GM10266 (cell line): ENCODE measurements around the gene KCNJ16.

Experiments
- DNase-seq: peaks from one replicate; pipeline ENCODE4 v3.0.0; 2012; ENCODE audit errors: extremely low spot score
- TF ChIP-seq, protein P1 (sequence below): IDR thresholded peaks from 2 replicates; pipeline ENCODE4 v1.5.1; 2012; ENCODE audit warnings: mild to moderate bottlenecking, low read depth; ENCODE audit not compliant: control insufficient read depth, insufficient read depth; ENCODE audit errors: missing control alignments

The KCNJ16 gene

DNA sequence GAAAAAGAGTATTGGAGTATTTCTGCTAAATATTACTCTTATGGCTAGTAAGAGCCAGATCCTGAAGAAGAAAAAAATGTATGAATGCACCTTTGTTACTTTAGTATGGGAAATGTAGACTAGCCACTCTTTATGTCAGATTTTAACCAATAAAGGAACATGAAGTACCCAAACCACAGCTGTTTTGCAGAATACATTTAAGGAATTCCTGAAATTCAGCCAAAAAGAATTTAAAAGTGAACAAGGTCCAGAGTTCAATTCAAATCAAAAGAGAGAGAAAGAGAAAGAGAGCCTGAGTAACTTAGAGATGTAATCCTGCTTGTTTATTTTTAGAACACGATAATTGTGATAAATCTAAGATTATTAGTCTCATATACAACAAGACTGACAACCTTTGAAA lies 1.2 kb downstream of the KCNJ16 start:
- TF ChIP-seq, protein P1, sequence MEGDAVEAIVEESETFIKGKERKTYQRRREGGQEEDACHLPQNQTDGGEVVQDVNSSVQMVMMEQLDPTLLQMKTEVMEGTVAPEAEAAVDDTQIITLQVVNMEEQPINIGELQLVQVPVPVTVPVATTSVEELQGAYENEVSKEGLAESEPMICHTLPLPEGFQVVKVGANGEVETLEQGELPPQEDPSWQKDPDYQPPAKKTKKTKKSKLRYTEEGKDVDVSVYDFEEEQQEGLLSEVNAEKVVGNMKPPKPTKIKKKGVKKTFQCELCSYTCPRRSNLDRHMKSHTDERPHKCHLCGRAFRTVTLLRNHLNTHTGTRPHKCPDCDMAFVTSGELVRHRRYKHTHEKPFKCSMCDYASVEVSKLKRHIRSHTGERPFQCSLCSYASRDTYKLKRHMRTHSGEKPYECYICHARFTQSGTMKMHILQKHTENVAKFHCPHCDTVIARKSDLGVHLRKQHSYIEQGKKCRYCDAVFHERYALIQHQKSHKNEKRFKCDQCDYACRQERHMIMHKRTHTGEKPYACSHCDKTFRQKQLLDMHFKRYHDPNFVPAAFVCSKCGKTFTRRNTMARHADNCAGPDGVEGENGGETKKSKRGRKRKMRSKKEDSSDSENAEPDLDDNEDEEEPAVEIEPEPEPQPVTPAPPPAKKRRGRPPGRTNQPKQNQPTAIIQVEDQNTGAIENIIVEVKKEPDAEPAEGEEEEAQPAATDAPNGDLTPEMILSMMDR = no peak
- no peak for DNase-seq

DNA sequence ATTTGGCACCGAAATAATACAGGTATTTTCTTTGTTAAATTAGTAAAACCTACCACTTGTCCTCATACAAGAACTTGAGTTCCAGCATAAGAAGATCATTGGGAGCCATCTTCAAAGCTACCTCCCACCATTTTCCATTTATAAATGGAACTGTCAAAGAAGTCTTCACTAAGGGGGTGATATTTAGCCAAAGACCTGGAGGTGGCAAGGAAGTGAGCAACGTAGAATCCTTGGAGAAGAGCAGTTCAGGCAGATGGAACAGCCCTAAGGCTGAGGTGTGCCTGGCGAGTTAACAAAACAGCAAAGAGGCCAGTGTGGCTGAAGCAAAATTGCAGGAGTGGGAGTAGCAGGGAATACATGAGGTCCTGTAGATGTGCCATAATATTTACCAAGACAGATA lies 1.8 kb downstream of the KCNJ16 start:
- TF ChIP-seq, protein P1 = no peak
- DNase-seq = no peak

DNA sequence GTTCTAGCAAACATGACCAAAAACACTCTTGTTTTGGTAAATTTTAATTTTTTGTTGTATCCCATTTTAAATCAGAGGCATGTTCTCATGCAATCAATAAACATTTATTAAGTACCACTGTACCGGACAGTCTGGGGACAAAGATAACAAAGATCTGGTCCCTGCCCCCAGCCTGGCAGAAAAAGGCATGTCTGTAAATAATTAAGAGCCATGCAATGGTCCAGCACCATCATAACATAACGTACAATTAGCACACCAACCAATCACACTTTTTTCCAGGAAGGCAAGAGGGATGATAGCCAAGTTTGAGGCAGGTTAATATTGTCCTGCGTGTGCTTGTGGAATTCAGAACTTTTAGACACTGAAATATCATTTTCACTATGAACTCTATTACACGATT lies 3.5 kb downstream of the KCNJ16 start:
- TF ChIP-seq, protein P1 = no peak
- no peak for DNase-seq

DNA sequence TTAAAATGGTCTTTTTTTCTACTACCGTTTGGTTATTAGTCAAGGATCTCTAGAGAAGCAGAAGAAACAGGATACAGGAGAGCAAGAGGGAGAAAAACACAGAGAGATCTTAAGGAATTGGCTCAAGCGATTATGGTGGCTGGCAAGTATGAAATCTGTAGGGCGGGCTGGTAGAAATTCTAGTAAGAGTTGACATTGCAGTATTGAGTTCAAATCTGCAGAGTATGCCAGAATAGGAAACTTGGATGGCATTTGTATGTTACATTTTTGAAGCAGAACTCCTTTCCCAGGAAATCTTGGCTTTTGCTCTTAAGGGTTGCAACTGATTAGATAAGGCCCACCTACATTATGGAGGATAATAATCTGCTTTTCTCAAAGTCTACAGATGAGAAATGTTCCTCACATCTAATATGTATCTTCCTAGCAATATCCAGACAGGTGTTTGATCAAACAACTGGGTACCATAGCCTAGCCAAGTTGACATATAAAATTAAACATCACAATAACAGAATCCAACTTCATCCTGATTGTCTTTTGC lies 4.0 kb downstream of the KCNJ16 start:
- DNase-seq = no peak
- TF ChIP-seq, protein P1 = no peak

DNA sequence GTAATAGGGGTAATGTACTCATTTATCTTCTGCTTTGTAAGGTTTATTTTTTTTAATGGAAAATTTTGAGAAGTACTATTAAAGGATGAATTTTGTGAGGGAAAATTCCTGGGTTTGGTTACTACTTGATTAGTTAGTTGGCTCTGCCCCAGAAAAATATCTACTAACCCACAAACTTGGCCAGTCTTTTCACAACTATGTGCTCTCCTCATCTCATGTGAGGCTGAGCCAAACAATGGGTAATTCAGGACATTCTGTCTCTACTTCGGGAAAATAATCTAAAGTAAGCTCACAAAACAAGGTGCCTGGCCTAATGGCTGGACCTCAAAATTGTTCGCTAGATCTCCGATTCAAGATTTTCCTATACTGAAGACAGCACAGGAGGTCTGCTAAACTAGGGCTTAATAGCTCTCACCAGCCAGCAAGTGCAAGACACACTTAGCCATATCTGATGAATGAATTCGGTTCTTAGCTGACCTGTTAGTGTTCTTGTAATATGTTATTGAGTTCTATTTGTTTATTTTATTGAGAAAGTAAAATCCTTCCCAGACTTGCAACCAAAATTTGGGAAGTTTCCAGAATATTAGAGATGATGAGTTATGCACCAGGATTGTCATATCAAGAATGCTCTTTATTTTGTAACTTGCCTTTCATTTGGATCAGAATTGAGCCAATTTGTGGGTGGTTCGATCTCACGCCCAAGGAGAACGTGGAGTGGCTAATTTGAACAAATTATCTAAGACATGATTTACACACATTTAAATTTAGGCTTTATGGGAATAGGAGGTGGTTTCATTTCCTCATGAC lies 5.7 kb downstream of the KCNJ16 start:
- no peak for DNase-seq
- TF ChIP-seq, protein P1 = no peak

DNA sequence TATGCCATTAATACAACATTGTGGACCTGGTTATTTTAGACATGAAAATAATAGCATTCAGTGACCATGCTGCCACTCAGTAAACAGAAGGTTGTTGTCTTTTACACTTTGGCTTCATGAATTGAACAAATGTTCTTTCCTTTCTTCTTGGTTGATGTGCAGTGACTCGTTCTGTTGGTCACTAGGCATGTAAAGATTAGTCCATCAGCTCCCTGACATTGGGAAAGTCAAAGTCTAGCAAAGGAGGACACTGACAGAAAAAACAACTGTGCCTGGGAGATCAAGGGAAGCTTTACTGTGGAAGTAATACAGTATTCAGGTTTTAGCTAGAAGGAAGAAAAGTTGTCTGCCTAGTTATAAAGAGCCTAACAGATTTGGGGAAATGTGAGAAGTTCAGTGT lies 6.9 kb downstream of the KCNJ16 start:
- no peak for DNase-seq
- TF ChIP-seq, protein P1 = no peak

DNA sequence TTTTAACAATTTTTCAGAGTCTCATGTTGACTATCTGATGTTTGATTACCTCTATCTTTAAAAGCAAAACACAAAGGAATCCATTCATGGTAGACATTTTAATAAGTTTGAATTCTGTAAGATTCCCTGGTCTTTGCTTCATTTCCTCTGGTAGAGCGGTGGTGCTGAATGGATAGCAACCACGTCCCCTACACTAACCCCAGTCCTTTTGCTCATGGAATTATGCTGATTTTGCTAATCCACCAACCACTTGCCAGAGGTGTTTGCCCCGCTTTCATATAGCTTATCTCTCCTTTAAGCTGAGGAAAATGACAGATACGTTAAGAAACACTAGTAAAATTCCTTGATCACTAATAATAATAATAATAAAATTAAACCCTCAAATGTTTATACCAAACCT lies 9.5 kb downstream of the KCNJ16 start:
- TF ChIP-seq, protein P1 = no peak
- DNase-seq = no peak
